Midbrain (tissue), 1 donor: ENCODE data around the gene FAM50B.
A peak's percentile ranks its signal among the peaks of the same experiment; 100 is the strongest.

Experiments
- DNase-seq: peaks from one replicate; lab custom pipeline; 2025; lab: John Stamatoyannopoulos, UW

FAM50B gene

DNA sequence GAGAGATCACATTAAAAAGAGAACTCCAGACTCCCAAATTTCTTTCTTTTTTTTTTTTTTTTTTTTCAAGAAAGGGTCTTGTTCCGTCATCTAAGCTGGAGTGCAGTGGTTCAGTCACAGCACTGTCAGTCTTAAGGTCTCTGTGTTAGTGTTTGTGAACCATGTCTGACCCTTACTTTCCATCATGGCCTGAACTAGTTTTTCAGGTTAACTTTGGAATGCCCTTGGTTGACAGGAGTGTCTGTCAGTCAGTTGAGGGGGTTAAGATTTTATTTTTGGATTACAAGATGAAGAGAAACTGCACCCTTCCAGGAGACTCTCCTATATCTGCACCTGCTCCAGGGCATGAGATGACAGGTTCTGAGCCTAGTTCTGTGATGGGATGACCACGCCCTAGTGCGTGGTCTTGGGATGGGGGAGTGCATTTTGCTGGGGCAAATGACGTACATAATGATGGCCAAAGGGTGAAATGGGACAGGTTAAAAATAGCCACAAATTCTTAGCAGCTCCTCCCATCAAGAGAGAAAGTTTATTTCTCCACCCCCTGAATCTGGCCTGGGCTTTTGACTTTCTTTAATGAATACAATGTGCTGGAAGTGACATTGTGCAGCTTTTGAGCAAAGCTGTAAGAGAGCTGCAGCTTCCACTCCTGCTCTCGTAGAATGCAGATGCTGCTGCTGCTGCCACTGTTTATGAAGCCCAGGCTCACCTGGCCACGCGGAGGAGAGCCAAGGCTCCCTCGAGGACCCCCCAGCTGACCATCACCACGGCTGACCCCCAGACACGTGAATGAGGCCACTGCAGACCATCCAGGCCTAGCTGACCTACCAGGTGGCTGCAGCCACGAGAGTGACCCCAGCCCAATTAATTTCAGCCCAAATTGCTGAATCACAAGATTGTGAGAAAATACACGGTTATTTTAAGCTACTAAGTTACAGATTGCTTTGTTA lies 29.7 kb upstream of the FAM50B start:
- no peak for DNase-seq

GRCh38 chr6:3820563-3820962 lies 28.6 kb upstream of the FAM50B start:
- DNase-seq: no peak

DNA sequence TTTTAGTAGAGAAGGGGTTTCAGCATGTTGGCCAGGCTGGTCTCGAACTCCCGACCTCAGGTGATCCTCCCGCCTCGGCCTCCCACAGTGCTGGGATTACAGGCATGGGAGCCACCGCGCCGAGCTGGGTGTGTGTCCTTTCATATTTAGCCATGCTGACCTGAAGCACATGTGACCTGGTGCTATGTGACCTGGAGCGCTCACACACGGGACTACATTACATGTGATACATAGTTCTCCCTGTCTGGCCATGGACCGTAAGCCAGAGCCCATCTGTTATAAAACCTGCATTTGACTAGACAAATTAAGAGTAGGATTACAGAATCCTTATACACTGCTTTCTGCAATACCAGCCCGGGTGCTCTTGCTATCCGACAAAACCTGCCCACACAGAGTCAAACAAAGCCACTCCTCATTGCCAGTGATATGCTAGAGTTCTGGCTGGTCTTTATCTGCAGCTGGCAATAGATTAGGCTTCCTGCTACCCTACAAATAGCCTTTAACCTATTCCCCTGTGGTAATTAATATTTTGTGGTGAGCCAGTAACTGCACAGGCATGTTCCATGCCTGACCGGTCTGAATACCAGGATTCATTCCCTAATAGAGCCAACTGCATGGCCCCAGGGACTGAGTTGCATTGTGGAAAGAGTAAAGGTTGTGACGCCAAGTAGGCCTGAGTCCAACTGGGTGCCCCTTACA lies 26.3 kb upstream of the FAM50B start:
- DNase-seq: no peak

- no peak for DNase-seq
These were observed 25.5 kb upstream of the FAM50B start for GRCh38 chr6:3823671-3824070.

- peak; percentile 58 for DNase-seq
These were observed 23.8 kb upstream of the FAM50B start for GRCh38 chr6:3825331-3825831.

- DNase-seq: peak; percentile 62
These were observed 23.2 kb upstream of the FAM50B start for GRCh38 chr6:3825851-3826581.

DNA sequence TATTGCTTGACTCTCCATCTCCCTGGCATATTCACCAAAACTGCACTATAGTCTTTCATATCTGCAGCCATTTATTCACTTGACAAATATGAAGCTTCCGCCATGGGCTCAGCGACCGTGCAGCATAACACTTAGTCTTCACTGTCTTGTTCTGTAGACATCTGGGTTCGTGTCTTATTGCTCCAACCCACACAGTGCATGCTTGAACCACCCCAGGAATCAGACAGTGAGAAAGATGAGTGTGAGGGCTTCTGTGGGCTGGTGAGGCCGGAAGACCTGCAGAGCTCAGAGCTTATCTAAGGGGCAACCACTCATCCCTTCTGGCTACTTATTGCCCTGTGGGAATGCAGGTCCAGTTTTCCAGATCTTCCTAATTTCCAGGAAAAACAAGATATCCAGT lies 19.9 kb upstream of the FAM50B start:
- no peak for DNase-seq

- no peak for DNase-seq
These were observed 18.4 kb upstream of the FAM50B start for GRCh38 chr6:3830806-3831205.

GRCh38 chr6:3831761-3832530 lies 17.2 kb upstream of the FAM50B start:
- no peak for DNase-seq

DNA sequence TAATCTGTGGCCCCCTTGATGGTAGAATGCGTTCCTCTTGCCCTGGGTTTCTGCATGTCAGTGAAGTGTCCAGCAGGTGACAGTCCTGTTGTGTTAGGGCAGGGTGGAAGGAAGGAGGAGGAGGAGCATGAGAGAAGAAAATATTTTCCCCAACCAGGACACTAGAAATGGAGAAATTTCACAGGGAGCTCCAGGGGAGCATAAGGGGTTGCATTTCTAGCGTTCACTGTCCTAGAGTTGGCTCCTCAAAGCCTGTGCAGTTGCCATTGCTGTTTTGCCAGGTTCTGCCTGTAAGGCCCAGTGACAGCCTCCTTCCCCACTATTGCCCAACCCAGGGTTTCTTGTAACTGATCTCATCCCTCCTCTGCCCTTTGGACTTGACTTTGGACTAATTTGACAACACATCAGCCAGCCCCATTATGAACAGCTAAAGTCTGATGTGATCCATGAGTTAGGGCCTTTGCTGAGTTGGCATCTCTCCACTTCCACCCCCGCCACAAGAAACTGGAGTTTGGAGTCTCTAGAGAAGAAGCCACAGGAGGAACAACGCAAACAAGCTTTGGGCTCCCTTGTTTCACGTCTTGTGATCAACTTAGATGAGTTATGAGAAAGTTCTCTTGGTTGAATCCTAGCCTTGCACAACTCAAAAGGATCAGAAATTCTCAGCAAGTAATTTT lies 14.0 kb upstream of the FAM50B start:
- DNase-seq: no peak

- no peak for DNase-seq
These were observed 13.4 kb upstream of the FAM50B start for GRCh38 chr6:3835785-3836184.

DNA sequence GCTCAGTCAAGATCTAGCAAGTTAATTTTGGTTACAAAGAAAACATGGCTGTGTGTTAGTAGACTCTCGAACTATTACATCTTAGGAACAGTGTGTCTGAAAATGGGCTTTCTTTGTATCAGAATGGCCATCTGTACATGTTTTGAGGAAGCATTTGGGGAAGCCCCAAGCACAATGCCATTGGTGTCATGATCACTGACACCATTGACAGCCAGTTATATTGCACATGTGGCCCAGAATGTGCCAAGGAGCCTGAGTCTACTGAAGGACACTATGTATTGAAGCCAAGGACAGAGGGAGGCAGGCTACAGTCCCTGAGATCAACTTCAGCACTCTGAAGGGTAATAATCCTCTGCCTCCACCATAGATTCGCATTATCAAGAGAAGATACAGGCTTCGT lies 12.6 kb upstream of the FAM50B start:
- DNase-seq: no peak

GRCh38 chr6:3837781-3838180 lies 11.4 kb upstream of the FAM50B start:
- no peak for DNase-seq

GRCh38 chr6:3838992-3839867 lies 9.9 kb upstream of the FAM50B start:
- no peak for DNase-seq

DNA sequence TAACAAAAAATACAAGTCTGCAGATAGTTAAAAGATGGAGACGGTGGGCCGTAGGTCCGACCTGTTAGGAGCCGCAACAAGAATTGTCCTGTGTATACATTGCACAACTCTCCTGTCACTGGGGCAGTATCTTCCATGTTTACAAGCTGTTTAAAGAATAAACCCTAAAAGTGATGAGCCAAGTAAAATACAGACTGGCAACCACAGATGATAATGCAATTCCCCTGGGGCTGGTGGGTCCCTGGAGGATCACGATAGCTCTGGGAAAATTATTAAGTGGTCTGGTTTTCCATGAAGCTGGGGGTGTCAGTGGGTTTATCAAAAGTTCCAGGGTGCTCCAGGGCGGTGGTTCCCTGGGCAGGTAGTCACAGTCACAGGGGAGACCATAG lies 8.1 kb upstream of the FAM50B start:
- no peak for DNase-seq

DNA sequence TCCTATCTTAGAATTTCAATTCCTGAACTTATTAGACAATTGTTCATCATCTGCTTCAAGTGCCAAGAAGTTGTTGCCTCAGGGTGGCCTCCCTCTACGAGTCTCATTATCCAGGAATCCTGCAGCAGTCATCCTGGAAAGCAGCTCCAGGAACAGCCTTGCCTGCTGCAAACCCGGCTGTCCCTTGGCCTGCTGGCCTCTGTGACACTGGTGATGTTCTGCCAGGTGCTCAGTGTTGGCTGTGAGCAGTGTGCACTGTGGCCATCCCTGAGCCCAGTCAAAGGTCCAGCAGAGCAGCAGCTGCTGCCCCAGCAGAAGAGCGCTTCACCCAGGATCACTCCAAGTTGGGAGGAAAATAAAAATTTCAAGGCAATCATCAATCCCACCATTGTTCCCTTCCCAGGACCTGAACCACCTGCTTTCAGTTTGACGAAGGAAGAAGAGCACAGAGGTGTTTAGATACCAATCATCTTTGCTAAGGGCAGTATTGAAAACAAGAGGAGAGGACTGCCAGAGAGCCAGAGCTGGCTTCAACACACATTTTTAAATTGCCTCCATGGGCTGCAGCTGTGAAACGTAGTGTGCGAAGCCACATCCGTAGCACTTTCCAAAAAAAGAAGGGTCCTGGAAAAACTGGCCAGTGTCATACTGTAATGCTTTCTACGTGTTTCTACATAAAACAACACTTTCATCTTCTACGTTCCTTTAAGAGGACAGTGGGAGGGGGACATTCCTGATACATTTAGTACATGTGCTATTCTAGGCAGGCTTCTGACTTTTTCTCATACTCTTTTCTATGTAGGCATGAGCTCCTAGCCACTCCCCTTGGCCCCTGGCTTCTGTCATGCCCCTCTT lies 7.2 kb upstream of the FAM50B start:
- DNase-seq: no peak

- DNase-seq: no peak
These were observed 5.6 kb upstream of the FAM50B start for GRCh38 chr6:3843379-3844096.

- no peak for DNase-seq
These were observed 5.1 kb upstream of the FAM50B start for GRCh38 chr6:3844097-3844463.
